Dendritic cell treated with granulocyte-macrophage colony-stimulating factor and Interleukin-4, amounts not matched to agents 40 ng/mL and 50 ng/mL, for 4 days (primary cell): ENCODE data around the gene CIRBP.
"Not testable (repeated sequence)": the region's sequence is repeated elsewhere in the genome, so short reads cannot be mapped to it uniquely, and the experiment has no call there.

Source experiments
- H3K27ac Mint-ChIP-seq: one replicate; pipeline ENCODE4 v1.8.0; 2022; ENCODE audit warnings: mild to moderate bottlenecking, mixed read lengths
- H3K27me3 Mint-ChIP-seq: one replicate; pipeline ENCODE4 v1.8.0; 2022; ENCODE audit warnings: mild to moderate bottlenecking, mixed read lengths
- H3K36me3 Mint-ChIP-seq: one replicate; pipeline ENCODE4 v1.8.0; 2022; ENCODE audit warnings: low read depth, mixed read lengths
- H3K4me1 Mint-ChIP-seq: one replicate; pipeline ENCODE4 v1.8.0; 2022; ENCODE audit warnings: low read depth, mixed read lengths
- H3K4me3 Mint-ChIP-seq: one replicate; pipeline ENCODE4 v1.8.0; 2022; ENCODE audit warnings: mild to moderate bottlenecking, moderate library complexity, mixed read lengths
- H3K9me3 Mint-ChIP-seq: one replicate; pipeline ENCODE4 v1.8.0; 2022; ENCODE audit warnings: mixed read lengths
- intact Hi-C: fragments of 100-400 bp; cut with micrococcal nuclease; formaldehyde crosslinking; loops from one replicate; pipeline ENCODE4 v1.15.0; 2022

The CIRBP gene

GRCh38 chr19:1294688-1295087 lies 25.6 kb downstream of the CIRBP start:
- H3K36me3 Mint-ChIP-seq, result no peaks in the 10 kb centered on the region
- no peaks in the 10 kb centered on the region for H3K9me3 Mint-ChIP-seq
- H3K4me1 Mint-ChIP-seq, result peaks cover 13% of the 10 kb centered on the region
- peaks cover 63% of the 10 kb centered on the region for H3K27me3 Mint-ChIP-seq
- intact Hi-C loops, result no loop called here
- no peak overlapping the region for H3K27ac Mint-ChIP-seq
- H3K4me3 Mint-ChIP-seq, result no peak overlapping the region

- Mint-ChIP-seq H3K27me3 (peaks cover 59% of the 10 kb centered on the region), H3K4me3 (no peak overlapping the region), H3K4me1 (peaks cover 13% of the 10 kb centered on the region), H3K27ac (no peak overlapping the region), H3K36me3 (no peaks in the 10 kb centered on the region), H3K9me3 (no peaks in the 10 kb centered on the region)
- intact Hi-C loops, result no loop called here
These were observed 26.3 kb downstream of the CIRBP start for GRCh38 chr19:1295169-1296012.

- peaks cover 61% of the 10 kb centered on the region for H3K27me3 Mint-ChIP-seq
- H3K27ac Mint-ChIP-seq, result no peak overlapping the region
- no peaks in the 10 kb centered on the region for H3K36me3 Mint-ChIP-seq
- H3K4me1 Mint-ChIP-seq, result peaks cover 13% of the 10 kb centered on the region
- intact Hi-C loops, result no loop called here
- H3K4me3 Mint-ChIP-seq, result no peak overlapping the region
- H3K9me3 Mint-ChIP-seq, result no peaks in the 10 kb centered on the region
These were observed 26.9 kb downstream of the CIRBP start for GRCh38 chr19:1296078-1296477.

GRCh38 chr19:1296575-1297271 lies 27.6 kb downstream of the CIRBP start:
- Mint-ChIP-seq H3K4me1 (peaks cover 13% of the 10 kb centered on the region), H3K9me3 (no peaks in the 10 kb centered on the region), H3K27ac (no peak overlapping the region), H3K27me3 (peaks cover 58% of the 10 kb centered on the region), H3K36me3 (no peaks in the 10 kb centered on the region), H3K4me3 (no peak overlapping the region)
- intact Hi-C loops, result no loop called here

GRCh38 chr19:1298235-1298634 lies 29.1 kb downstream of the CIRBP start:
- Mint-ChIP-seq H3K9me3 (no peaks in the 10 kb centered on the region), H3K4me1 (peaks cover 13% of the 10 kb centered on the region), H3K4me3 (no peak overlapping the region), H3K27me3 (peaks cover 48% of the 10 kb centered on the region), H3K36me3 (no peaks in the 10 kb centered on the region), H3K27ac (no peak overlapping the region)
- intact Hi-C loops, result no loop called here

GRCh38 chr19:1299801-1300200 lies 30.7 kb downstream of the CIRBP start:
- no peaks in the 10 kb centered on the region for H3K36me3 Mint-ChIP-seq
- intact Hi-C loops, result no loop called here
- H3K27me3 Mint-ChIP-seq, result peaks cover 33% of the 10 kb centered on the region
- no peak overlapping the region for H3K27ac Mint-ChIP-seq
- H3K4me1 Mint-ChIP-seq, result peaks cover 8% of the 10 kb centered on the region
- no peak overlapping the region for H3K4me3 Mint-ChIP-seq
- H3K9me3 Mint-ChIP-seq, result no peaks in the 10 kb centered on the region

- Mint-ChIP-seq H3K27ac (no peak overlapping the region), H3K9me3 (no peaks in the 10 kb centered on the region), H3K4me1 (no peaks in the 10 kb centered on the region), H3K4me3 (no peak overlapping the region), H3K36me3 (no peaks in the 10 kb centered on the region), H3K27me3 (peaks cover 29% of the 10 kb centered on the region)
- intact Hi-C loops, result no loop called here
These were observed 31.8 kb downstream of the CIRBP start for GRCh38 chr19:1300744-1301490.

- H3K27ac Mint-ChIP-seq, result no peak overlapping the region
- peaks cover 21% of the 10 kb centered on the region for H3K27me3 Mint-ChIP-seq
- H3K4me1 Mint-ChIP-seq, result no peaks in the 10 kb centered on the region
- H3K4me3 Mint-ChIP-seq, result no peak overlapping the region
- no peaks in the 10 kb centered on the region for H3K36me3 Mint-ChIP-seq
- intact Hi-C loops, result no loop called here
- no peaks in the 10 kb centered on the region for H3K9me3 Mint-ChIP-seq
These were observed 33.6 kb downstream of the CIRBP start for GRCh38 chr19:1302533-1303239.

- Mint-ChIP-seq H3K27ac (no peak overlapping the region), H3K4me3 (no peak overlapping the region), H3K27me3 (peaks cover 16% of the 10 kb centered on the region)
These were observed 35.2 kb downstream of the CIRBP start for GRCh38 chr19:1304197-1304924.

GRCh38 chr19:1305354-1305753 lies 36.2 kb downstream of the CIRBP start:
- H3K27me3 Mint-ChIP-seq, result peaks cover 17% of the 10 kb centered on the region
- H3K9me3 Mint-ChIP-seq, H3K36me3 Mint-ChIP-seq, H3K4me1 Mint-ChIP-seq, intact Hi-C loops, H3K27ac Mint-ChIP-seq, H3K4me3 Mint-ChIP-seq: not testable (repeated sequence)

More at GRCh38 chr19:1304197-1304924, 35.2 kb downstream of the CIRBP start:
- Mint-ChIP-seq H3K9me3 (no peaks in the 10 kb centered on the region), H3K4me1 (no peaks in the 10 kb centered on the region), H3K36me3 (no peaks in the 10 kb centered on the region)
- intact Hi-C loops, result no loop called here

- intact Hi-C loops, result no loop called here
- no peaks in the 10 kb centered on the region for H3K9me3 Mint-ChIP-seq
- no peaks in the 10 kb centered on the region for H3K4me1 Mint-ChIP-seq
- no peaks in the 10 kb centered on the region for H3K36me3 Mint-ChIP-seq
- peaks cover 12% of the 10 kb centered on the region for H3K27me3 Mint-ChIP-seq
- H3K27ac Mint-ChIP-seq, result no peak overlapping the region
- H3K4me3 Mint-ChIP-seq, result no peak overlapping the region
These were observed 38.2 kb downstream of the CIRBP start for GRCh38 chr19:1307320-1307719.

GRCh38 chr19:1307755-1308303 lies 38.7 kb downstream of the CIRBP start:
- no peaks in the 10 kb centered on the region for H3K9me3 Mint-ChIP-seq
- peaks cover 11% of the 10 kb centered on the region for H3K27me3 Mint-ChIP-seq
- H3K27ac Mint-ChIP-seq, result no peak overlapping the region
- intact Hi-C loops, result no loop called here
- no peaks in the 10 kb centered on the region for H3K36me3 Mint-ChIP-seq
- H3K4me3 Mint-ChIP-seq, result no peak overlapping the region
- H3K4me1 Mint-ChIP-seq, result no peaks in the 10 kb centered on the region

- Mint-ChIP-seq H3K27ac (no peak overlapping the region), H3K4me3 (no peak overlapping the region), H3K36me3 (no peaks in the 10 kb centered on the region), H3K4me1 (no peaks in the 10 kb centered on the region), H3K27me3 (peaks cover 13% of the 10 kb centered on the region), H3K9me3 (no peaks in the 10 kb centered on the region)
- intact Hi-C loops, result no loop called here
These were observed 39.6 kb downstream of the CIRBP start for GRCh38 chr19:1308718-1309117.
